GM21737 (cell line): ENCODE measurements around the gene ILKAP.

Experiments
- ATAC-seq: cut with Tn5 transposase; IDR thresholded peaks from one replicate; pipeline ENCODE4 v1.9.1; 2021; ENCODE audit warnings: mild to moderate bottlenecking, moderate library complexity; ENCODE audit not compliant: unreplicated experiment

ILKAP gene

GRCh38 chr2:238138331-238139195 lies 64.9 kb downstream of the ILKAP start, which contains the start of gene KLHL30:
Gene KLHL30 (plus strand): TSS chr2:238138668. CDS start chr2:238140755, 2,087 bp downstream.
- ATAC-seq: no peak

GRCh38 chr2:238137885-238138284 lies 65.6 kb downstream of the ILKAP start:
- ATAC-seq: no peak

- no peak for ATAC-seq
Observed at GRCh38 chr2:238136820-238137537, 66.5 kb downstream of the ILKAP start.

GRCh38 chr2:238135601-238136150 lies 67.8 kb downstream of the ILKAP start:
- ATAC-seq: no peak

GRCh38 chr2:238134393-238134785 lies 69.1 kb downstream of the ILKAP start:
- ATAC-seq: no peak

GRCh38 chr2:238133499-238134392 lies 69.7 kb downstream of the ILKAP start:
- ATAC-seq: no peak

- ATAC-seq: no peak
Observed at GRCh38 chr2:238132463-238133450, 70.7 kb downstream of the ILKAP start.

- no peak for ATAC-seq
Observed at GRCh38 chr2:238131761-238132462, 71.6 kb downstream of the ILKAP start.

- ATAC-seq: no peak
Observed at GRCh38 chr2:238130696-238131628, 72.5 kb downstream of the ILKAP start.

- ATAC-seq: no peak
Observed at GRCh38 chr2:238130111-238130695, 73.3 kb downstream of the ILKAP start.

GRCh38 chr2:238129166-238130010 lies 74.1 kb downstream of the ILKAP start:
- ATAC-seq: no peak

- no peak for ATAC-seq
Observed at GRCh38 chr2:238128534-238129001, 74.9 kb downstream of the ILKAP start.

GRCh38 chr2:238128061-238128440 lies 75.4 kb downstream of the ILKAP start:
- no peak for ATAC-seq

- ATAC-seq: no peak
Observed at GRCh38 chr2:238127165-238128060, 76.1 kb downstream of the ILKAP start.

GRCh38 chr2:238126775-238127164 lies 76.7 kb downstream of the ILKAP start:
- ATAC-seq: no peak
